ENCODE results near the gene SCG5.

SCG5 gene

DNA sequence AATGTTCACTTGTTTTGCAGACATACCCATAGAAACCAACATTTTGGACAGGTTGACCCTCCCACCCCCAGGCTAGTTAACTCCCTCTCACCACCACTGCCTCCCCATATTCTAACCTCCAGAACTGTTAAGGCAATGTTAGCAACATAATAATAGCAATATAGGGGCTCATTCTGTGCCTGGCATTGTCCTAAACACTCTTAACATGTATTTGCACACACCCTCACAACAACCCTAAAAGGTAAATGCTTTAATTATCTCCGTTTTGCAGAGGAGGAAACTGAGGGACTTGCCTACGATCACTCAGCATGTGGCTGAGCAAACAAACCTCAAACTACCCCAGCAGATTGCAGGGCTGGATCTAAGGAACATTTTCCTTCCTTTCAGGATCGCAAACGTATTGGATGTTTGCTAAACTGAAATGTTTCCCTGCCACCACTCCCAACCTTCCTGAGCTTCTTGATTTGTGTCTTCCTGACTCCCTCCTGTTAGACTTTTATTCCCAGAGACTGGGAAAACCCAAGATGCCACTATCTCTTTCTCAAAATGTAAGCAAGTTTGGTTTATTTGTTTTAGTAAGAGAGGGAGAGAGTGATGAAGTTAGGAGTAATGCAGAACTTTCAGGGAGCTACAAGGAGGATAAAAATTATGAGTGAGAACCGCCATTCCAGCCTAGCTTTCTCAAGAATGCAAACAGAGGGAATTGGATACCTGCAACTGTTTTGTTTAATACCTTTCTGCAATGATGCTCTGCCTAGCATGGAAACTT is 1.3 kb downstream of the SCG5 start (continued):
- TF ChIP-seq ZNF654 (tag by site-specific recombination; IDR thresholded peaks at IDR 0.05; ENCODE audit: low read depth) (no peak), ZNF585B (tag by site-specific recombination; IDR thresholded peaks at IDR 0.05) (no peak), ZNF530 (tag by site-specific recombination; IDR thresholded peaks at IDR 0.05; ENCODE audit: low read depth) (no peak), SCRT1 (tag by site-specific recombination; IDR thresholded peaks at IDR 0.05; ENCODE audit: borderline replicate concordance) (no peak), ZNF830 (tag by site-specific recombination; IDR thresholded peaks at IDR 0.05; ENCODE audit: low read depth) (no peak), ZNF600 (tag by site-specific recombination; IDR thresholded peaks at IDR 0.05) (peak; percentile 11; the same call in 1 of the 2 replicates), ZNF366 (tag by site-specific recombination; conservative IDR thresholded peaks at IDR 0.05) (0 out of 2 replicates have a peak, but pooled peaks have one; percentile 26), ZFHX2 (tag by site-specific recombination; conservative IDR thresholded peaks at IDR 0.05) (peak; percentile 76), MZF1 (tag by site-specific recombination; IDR thresholded peaks at IDR 0.05; ENCODE audit: borderline replicate concordance) (no peak), SP7 (tag by site-specific recombination; IDR thresholded peaks at IDR 0.05) (peak; percentile 28; the same call in 1 of the 2 replicates), ZNF391 (tag by site-specific recombination; IDR thresholded peaks at IDR 0.05; ENCODE audit: borderline replicate concordance, low read depth) (no peak), OSR2 (tag by site-specific recombination; IDR thresholded peaks at IDR 0.05) (0 out of 2 replicates have a peak, but pooled peaks have one; percentile 13), ZNF354C (tag by site-specific recombination; IDR thresholded peaks at IDR 0.05; ENCODE audit: borderline replicate concordance, low read depth) (no peak), GLIS1 (tag by site-specific recombination; IDR thresholded peaks at IDR 0.05) (peak; percentile 83), KLF10 (tag by site-specific recombination; IDR thresholded peaks at IDR 0.05) (no peak), ZBTB48 (tag by site-specific recombination; IDR thresholded peaks at IDR 0.05) (0 out of 2 replicates have a peak, but pooled peaks have one; percentile 18), ZNF521 (tag by site-specific recombination; IDR thresholded peaks at IDR 0.05) (no peak), WT1 (tag by site-specific recombination; IDR thresholded peaks at IDR 0.05) (peak; percentile 83)
- TF ChIP-seq, protein P1, sequence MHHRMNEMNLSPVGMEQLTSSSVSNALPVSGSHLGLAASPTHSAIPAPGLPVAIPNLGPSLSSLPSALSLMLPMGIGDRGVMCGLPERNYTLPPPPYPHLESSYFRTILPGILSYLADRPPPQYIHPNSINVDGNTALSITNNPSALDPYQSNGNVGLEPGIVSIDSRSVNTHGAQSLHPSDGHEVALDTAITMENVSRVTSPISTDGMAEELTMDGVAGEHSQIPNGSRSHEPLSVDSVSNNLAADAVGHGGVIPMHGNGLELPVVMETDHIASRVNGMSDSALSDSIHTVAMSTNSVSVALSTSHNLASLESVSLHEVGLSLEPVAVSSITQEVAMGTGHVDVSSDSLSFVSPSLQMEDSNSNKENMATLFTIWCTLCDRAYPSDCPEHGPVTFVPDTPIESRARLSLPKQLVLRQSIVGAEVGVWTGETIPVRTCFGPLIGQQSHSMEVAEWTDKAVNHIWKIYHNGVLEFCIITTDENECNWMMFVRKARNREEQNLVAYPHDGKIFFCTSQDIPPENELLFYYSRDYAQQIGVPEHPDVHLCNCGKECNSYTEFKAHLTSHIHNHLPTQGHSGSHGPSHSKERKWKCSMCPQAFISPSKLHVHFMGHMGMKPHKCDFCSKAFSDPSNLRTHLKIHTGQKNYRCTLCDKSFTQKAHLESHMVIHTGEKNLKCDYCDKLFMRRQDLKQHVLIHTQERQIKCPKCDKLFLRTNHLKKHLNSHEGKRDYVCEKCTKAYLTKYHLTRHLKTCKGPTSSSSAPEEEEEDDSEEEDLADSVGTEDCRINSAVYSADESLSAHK (tag by site-specific recombination; IDR thresholded peaks at IDR 0.05): peak; percentile 66
- TF ChIP-seq, protein P2, sequence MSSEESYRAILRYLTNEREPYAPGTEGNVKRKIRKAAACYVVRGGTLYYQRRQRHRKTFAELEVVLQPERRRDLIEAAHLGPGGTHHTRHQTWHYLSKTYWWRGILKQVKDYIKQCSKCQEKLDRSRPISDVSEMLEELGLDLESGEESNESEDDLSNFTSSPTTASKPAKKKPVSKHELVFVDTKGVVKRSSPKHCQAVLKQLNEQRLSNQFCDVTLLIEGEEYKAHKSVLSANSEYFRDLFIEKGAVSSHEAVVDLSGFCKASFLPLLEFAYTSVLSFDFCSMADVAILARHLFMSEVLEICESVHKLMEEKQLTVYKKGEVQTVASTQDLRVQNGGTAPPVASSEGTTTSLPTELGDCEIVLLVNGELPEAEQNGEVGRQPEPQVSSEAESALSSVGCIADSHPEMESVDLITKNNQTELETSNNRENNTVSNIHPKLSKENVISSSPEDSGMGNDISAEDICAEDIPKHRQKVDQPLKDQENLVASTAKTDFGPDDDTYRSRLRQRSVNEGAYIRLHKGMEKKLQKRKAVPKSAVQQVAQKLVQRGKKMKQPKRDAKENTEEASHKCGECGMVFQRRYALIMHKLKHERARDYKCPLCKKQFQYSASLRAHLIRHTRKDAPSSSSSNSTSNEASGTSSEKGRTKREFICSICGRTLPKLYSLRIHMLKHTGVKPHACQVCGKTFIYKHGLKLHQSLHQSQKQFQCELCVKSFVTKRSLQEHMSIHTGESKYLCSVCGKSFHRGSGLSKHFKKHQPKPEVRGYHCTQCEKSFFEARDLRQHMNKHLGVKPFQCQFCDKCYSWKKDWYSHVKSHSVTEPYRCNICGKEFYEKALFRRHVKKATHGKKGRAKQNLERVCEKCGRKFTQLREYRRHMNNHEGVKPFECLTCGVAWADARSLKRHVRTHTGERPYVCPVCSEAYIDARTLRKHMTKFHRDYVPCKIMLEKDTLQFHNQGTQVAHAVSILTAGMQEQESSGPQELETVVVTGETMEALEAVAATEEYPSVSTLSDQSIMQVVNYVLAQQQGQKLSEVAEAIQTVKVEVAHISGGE (tag by site-specific recombination; conservative IDR thresholded peaks at IDR 0.05; ENCODE audit: low read depth): no peak
- TF ChIP-seq, protein P3, sequence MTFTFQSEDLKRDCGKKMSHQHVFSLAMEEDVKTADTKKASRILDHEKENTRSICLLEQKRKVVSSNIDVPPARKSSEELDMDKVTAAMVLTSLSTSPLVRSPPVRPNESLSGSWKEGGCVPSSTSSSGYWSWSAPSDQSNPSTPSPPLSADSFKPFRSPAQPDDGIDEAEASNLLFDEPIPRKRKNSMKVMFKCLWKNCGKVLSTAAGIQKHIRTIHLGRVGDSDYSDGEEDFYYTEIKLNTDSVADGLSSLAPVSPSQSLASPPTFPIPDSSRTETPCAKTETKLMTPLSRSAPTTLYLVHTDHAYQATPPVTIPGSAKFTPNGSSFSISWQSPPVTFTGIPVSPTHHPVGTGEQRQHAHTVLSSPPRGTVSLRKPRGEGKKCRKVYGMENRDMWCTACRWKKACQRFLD (tag by site-specific recombination; IDR thresholded peaks at IDR 0.05): no peak
- TF ChIP-seq, protein P4, sequence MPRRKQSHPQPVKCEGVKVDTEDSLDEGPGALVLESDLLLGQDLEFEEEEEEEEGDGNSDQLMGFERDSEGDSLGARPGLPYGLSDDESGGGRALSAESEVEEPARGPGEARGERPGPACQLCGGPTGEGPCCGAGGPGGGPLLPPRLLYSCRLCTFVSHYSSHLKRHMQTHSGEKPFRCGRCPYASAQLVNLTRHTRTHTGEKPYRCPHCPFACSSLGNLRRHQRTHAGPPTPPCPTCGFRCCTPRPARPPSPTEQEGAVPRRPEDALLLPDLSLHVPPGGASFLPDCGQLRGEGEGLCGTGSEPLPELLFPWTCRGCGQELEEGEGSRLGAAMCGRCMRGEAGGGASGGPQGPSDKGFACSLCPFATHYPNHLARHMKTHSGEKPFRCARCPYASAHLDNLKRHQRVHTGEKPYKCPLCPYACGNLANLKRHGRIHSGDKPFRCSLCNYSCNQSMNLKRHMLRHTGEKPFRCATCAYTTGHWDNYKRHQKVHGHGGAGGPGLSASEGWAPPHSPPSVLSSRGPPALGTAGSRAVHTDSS (tag by site-specific recombination; IDR thresholded peaks at IDR 0.05): no peak
